Activated effector memory CD4-positive, alpha-beta T cell treated with Interleukin-2 at 50 U/mL for 16 hours (primary cell): Measurements from ENCODE around the gene STUM.

Experiments used
- DNase-seq: peaks from one replicate; pipeline ENCODE4 v3.0.0-alpha.2; 2020

Gene STUM

GRCh38 chr1:226643177-226643576 is 94.6 kb downstream of the STUM start:
- peak; percentile 33 for DNase-seq

GRCh38 chr1:226643611-226644540 is 95.3 kb downstream of the STUM start:
- no peak for DNase-seq

- DNase-seq, result no peak
Measured at GRCh38 chr1:226644541-226645176, 96.1 kb downstream of the STUM start.

- DNase-seq, result no peak
Measured at GRCh38 chr1:226645279-226645976, 96.9 kb downstream of the STUM start.

GRCh38 chr1:226646026-226646869 is 97.7 kb downstream of the STUM start:
- DNase-seq, result no peak

GRCh38 chr1:226646870-226647449 is 98.4 kb downstream of the STUM start:
- DNase-seq, result no peak

GRCh38 chr1:226647719-226648118 is 99.2 kb downstream of the STUM start:
- no peak for DNase-seq

GRCh38 chr1:226648421-226648820 is 99.9 kb downstream of the STUM start:
- no peak for DNase-seq

GRCh38 chr1:226649244-226649643 is 100.7 kb downstream of the STUM start:
- DNase-seq, result no peak

GRCh38 chr1:226649780-226650179 is 101.2 kb downstream of the STUM start:
- DNase-seq, result no peak

GRCh38 chr1:226650236-226650841 is 101.8 kb downstream of the STUM start:
- DNase-seq, result no peak

- no peak for DNase-seq
Measured at GRCh38 chr1:226651041-226651731, 102.6 kb downstream of the STUM start.

- DNase-seq, result no peak
Measured at GRCh38 chr1:226651732-226652105, 103.2 kb downstream of the STUM start.

- no peak for DNase-seq
Measured at GRCh38 chr1:226652613-226653012, 104.0 kb downstream of the STUM start.

- peak; percentile 49 for DNase-seq
Measured at GRCh38 chr1:226653311-226653921, 104.9 kb downstream of the STUM start.

GRCh38 chr1:226654046-226654667 is 105.6 kb downstream of the STUM start:
- DNase-seq, result no peak

- DNase-seq, result no peak
Measured at GRCh38 chr1:226654668-226655055, 106.1 kb downstream of the STUM start.

- DNase-seq, result no peak
Measured at GRCh38 chr1:226655251-226656163, 106.9 kb downstream of the STUM start.

GRCh38 chr1:226656201-226656600 is 107.6 kb downstream of the STUM start:
- DNase-seq, result no peak
